Measurements from ENCODE around the gene UNC93B1.

Gene UNC93B1

DNA sequence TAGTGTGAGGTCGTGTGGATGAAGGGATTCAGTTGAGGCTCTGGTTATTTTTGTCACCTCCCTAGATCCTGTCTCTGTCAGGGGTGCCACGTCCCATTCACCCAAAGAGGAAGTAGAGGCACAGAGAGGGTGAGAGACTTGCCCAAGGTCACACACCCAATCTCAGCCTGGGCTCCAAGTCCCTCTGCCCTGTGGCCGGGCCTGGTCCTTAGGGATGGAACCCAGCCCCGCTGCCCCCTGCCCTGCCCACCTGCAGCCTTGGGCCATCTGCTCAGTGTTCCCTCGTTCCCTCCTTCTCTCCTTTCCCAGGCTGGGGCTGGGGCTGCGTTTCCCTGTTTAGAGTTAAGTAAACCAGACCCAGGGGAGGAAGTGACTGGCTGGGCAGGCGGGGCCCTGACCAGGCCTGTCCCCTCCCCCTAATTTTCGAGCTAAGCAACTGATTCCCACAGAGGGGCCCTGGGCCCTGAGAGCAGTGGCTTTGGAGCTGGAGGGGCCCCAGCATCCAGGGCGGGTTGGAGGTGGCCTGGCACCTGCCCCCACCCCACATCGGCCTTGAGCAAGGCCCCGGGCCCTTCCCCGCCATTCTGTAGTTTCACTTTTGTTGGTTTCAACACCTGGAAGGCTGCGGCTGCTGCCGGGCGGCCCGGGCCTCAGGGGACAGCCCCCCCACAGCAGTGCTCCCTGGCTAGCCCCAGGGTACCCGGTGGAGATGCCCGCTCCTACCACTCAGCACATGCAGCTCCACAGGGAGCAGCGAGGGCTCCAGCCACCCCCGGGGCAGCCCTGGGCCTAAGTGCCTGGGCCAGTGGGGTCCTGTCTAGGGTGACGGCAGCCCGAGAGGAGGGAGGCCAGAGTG is 36.4 kb upstream of the UNC93B1 start:
- DNase-seq (ENCODE audit: low spot score) = no peak

DNA sequence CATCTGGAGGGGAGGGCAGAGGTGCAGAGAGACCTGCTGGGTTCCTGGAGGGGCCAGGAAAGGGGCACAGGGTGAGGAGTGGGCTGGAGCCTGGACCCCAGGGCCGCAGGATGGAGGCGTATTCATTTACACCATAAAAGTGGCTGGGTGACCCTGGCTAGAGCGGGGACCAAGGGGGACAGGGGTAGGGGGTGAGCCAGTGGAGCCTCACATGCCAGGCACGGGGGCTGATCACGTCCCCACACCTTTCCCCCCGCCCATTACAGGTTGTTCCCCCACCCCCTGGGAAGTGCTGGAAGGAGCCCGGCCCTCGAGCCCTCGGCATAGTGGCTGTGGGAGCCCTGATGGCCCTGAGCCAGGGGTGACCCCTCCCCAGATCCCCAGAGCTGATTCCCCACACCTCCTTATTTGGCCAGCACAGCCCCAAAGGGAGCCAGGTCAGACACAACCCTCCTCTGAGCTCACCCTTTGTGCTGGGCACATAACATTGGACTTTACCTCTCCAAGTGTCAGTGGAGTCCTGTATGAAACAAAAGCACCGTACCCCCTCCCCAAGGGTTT is 35.7 kb upstream of the UNC93B1 start:
- DNase-seq (ENCODE audit: low spot score) = no peak

DNA sequence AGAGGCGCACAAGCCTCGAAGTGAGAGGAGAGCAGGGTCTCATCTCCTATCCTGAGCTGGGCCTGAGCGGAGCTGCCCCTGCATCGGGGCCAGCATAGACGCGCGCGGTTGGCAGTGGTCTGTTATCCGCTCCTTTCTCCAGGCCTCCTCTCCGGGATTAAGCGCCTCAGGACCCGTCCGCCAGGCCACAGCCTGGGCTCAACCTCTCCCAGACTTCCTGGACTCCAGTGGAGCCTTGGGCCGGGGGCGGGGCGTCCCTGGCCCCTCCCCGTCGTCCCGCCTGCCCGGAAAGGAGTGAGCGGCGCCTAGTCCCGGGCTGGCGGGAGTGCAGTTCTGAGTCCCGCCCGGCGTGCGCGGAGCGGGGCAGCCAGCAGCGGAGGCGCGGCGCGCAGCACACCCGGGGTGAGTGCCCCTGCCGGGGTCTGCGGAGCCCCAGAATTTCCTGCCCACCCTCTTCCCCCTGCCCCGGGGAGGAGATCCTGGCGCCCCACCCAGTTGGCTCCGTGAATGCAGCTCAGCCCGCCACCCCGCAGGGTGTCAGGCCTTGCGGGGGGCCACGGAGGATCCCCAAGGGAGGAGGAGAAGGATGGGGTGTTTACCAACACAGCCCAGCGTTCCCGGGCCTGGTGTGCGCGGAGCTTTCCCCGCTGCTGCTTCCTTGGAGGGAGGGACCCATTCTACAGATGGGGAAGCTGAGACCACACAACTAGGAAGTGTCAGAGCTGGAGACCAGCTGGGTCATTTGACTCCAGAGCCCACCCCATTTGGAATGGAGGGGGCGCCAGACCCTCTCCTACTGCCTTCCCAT is 35.0 kb upstream of the UNC93B1 start, which contains the start of gene TCIRG1:
Gene TCIRG1, plus strand, starts transcription at position 308 of the 808 bp plus-strand sequence. CDS start 2,247 bp downstream, outside the sequence.
- DNase-seq (ENCODE audit: low spot score) = peak; percentile 91

DNA sequence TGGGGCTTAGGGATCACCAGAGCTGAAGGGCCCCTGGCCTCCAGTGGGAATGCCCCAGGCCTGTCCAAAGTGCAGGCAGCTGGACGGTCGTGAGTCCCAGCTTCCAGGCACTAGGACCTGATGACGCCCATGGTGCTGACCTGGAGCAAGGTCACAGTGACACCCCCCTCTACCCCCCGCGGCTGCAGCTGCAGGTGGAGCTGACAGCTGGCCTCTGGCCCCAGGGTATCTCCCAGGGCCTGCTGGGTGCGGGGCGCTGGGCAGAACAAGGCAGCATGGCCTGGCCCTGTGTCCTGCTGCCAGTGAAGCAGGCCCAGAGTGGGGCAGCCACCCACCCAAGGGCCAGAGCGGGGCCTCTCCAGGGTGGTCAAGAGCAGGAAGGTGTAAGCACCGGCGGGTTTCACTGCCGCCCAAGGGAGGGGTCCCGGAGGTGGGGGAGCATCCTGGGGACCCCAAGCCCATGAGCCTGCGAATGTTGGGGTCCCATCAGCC is 34.4 kb upstream of the UNC93B1 start:
- no peak for DNase-seq (ENCODE audit: low spot score)

DNA sequence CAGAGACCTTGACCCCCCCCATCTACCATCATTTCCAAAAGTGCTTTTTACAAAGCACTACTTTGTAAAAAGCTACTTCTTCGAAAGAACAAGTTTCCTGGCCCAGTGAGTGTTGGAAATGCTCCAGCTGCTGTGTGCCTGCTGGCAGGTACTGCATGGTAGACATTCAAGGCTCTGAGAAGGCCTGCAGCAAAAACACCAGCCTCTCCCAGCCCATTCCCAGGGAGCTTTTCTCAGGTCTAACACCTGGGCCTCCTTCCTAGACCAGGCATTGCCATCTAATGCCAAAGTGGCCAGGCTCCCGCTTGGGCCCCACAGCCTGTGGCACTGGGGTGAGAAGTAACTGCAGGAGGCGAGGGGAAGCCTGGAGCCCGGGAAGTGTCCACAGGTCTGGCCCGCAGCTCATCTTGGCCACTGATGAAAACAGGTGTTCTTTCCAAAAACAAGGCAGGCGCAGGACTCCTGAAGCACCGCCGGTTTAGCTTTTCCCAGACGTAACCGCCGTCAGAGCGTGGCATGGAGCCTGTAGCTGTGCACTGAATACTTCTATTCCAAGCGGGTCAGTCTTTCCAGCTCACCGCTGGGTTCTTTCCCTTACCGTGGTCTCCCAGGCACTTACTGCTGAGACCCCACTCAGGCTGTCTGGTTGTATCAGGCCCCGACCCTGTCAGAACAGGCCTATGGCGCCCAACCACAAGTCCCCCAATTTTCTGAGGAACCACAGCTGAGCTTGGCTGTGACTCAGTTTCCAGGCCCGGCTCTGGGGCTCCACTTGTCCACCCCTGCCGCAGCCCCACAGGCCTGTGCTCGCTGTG is 33.7 kb upstream of the UNC93B1 start:
- DNase-seq (ENCODE audit: low spot score) = no peak

DNA sequence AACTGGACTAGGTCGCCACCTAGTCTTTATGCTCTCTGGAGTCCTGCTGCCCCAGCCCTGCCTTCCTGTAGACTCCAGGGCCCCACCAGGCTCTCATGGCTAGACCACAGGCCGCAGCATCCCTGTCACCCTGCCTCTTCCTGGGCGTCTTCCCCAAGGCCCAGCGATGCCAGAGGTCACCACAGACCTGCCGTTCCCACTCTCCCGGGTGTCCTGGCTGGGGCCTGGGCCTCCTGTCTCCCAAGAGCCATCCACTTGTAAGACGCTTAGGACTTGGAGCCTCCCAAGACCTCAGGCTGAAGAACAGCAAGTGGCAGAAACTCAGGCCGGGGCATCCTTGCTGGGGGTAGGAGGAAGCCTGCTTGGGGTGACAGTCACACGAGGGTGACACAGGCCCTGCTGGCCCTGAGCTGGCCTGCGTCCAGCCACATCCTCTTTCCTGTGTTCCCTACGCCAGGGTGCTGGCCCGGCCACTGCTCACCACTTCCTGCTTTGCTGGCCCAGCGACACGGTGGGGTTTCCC is 32.9 kb upstream of the UNC93B1 start:
- DNase-seq (ENCODE audit: low spot score) = no peak

DNA sequence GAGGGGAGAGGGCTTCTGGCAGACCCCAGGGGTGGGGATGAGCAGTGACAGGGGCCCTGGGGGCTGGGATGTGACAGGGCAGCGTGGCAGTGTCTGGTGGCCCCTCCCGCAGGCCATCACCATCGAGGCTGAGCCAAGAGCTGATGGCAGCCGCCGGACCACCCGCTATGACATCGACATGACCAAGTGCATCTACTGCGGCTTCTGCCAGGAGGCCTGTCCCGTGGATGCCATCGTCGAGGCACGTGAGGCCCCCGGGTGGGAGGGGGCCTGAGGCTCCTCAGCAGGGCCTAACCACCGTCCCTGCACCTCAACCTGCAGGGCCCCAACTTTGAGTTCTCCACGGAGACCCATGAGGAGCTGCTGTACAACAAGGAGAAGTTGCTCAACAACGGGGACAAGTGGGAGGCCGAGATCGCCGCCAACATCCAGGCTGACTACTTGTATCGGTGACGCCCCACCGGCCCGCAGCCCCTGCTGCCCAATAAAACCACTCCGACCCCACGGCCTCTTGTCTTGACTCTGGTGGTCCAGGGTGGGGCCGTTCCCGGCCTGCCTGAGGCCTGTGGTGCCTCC is 32.3 kb upstream of the UNC93B1 start:
- no peak for DNase-seq (ENCODE audit: low spot score)

DNA sequence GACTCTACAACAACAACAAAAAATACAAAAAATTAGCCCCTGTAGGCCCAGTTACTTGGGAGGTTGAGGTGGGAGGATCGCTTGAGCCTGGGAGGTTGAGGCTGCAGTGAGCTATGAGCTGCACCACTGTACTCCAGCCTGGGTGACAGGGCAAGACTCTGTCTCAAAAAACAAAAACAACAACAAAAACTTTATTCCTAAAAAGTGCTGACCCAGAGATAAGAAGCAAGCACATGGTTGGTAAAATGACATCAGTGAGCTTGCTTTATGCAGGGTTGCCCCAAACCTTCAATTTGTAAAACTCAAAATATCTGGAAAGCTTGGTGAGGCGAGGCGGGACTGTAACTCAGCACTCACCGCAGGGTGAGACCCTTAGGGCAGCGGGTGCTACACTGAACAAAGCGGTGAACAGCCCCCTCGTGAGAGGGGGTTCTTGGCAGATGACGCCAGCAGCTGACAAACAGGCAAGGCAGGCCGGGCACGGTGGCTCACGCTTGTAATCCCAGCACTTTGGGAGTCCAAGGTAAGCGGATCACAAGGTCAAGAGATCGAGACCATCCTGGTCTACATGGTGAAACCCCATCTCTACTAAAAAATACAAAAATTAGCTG is 31.5 kb upstream of the UNC93B1 start:
- DNase-seq (ENCODE audit: low spot score) = no peak

DNA sequence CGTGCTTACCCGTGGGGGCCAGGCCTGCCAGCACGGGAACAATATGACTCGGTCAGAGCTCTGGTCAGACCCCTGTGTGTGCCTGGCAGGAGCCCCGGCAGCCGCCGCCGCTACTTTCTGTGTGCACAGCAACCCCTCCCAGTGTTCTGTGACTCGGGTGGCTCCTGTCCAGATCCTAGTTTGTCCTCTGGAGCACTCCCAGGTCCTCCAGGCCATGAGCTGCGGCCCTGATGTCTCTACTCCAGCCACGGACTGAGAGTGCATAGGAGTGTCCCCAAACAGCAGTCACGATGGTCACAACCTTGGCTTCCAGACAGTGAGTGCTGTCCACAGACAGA is 29.8 kb upstream of the UNC93B1 start:
- no peak for DNase-seq (ENCODE audit: low spot score)

DNA sequence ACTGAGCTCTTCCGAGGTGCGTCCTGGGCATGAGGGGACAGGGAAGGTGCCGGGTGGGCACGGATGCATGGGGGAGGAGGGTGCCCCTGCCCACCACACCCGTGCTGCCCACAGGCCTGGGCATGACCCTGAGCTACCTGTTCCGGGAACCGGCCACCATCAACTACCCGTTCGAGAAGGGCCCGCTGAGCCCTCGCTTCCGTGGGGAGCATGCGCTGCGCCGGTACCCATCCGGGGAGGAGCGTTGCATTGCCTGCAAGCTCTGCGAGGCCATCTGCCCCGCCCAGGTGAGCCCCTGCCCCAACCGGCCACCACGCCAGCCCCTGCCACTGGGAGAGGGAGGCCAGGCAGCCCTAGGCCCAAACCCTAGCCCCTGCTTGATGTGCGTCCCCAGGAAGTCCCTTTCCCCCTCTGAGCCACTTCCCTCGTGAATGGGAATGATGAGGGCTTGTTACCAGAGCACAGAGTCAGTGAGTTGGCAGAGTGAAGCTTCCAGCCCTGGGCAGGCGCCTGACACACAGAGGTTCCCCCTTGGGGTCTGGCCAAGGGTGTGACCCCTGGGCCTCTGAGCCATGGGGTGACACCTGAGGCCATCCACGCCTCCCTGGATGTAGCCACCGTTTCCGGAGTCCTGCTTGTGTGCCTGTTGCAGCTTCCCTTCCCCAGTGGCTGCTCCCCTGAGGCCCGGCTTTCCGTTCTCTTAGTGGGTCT is 29.3 kb upstream of the UNC93B1 start:
- DNase-seq (ENCODE audit: low spot score) = no peak

DNA sequence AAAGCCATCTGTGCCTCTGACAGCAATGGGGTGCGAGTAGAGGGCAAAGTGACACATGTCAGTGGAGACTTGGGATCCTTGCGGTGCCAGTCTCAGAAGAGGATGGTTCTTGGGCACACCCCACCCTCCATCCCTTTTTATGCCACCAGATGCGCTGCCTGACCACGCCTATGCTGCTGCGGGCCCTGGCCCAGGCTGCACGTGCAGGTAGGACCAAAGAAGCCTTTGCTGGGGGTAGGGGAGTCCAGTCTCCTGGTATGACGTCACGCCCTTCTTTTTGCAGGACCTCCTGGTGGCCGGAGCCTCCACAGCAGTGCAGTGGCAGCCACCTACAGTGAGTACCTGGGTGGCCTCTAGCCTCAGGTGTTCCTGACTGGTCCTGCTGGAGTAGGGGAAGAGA is 28.1 kb upstream of the UNC93B1 start:
- no peak for DNase-seq (ENCODE audit: low spot score)

DNA sequence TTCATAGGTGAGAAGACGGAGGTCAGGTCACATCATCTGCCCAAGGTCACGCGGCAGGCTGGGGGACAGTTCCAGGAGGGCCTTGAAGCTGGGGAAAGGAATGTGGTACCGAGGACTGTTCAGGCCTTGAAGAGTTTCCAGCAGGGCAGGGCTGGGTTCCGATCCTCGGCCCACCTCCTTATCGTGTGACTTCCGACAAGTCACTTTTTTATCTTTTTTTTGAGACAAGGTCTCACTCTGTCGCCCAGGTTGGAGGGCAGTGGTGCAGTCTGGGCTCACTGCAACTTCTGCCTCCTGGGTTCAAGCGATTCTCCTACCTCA is 27.2 kb upstream of the UNC93B1 start:
- DNase-seq (ENCODE audit: low spot score) = no peak

DNA sequence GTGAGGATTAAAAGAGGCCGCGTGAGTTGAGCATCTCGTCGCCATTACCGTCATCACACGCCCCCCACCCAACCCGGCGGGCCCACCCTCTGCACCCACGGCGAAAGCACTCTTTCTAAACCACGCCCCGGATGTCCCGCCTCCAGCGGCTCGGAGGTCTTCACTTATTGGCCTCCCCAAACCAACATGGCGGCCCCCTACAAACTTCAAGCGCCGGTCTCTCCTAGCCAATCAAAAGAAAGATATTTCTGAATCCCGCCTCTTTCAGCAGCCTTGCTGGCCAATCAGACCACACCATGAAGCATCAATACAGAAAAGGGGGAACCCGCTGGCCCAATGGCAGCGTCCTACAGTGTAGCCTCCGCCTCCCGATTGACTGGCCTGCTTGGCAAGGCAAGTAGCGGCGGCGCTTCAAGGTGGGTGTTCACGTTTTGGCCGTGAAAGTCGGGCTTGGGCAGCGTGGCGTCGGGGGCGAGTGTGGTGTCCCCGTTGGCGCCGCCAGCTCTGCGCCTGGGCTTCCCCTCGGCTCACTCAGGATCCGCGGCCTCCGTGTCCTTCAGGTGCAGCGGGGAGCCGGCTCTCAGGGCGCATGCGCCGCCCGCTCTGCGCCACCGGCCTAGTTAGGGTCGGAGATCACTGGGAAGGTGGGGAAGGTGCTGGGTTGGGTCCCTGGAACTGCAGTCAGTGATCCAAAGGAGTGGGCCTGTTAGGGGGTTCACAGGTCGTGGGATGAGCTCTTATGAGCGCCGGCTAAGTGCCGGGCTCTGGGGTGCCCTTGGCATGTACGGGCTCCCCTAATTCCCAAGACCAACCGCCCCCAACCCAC is 26.6 kb upstream of the UNC93B1 start, which contains the start of gene NDUFS8:
Gene NDUFS8, plus strand, starts transcription at position 364 of the 826 bp plus-strand sequence. CDS start 1,471 bp downstream, outside the sequence.
- peak; percentile 99 for DNase-seq (ENCODE audit: low spot score)

DNA sequence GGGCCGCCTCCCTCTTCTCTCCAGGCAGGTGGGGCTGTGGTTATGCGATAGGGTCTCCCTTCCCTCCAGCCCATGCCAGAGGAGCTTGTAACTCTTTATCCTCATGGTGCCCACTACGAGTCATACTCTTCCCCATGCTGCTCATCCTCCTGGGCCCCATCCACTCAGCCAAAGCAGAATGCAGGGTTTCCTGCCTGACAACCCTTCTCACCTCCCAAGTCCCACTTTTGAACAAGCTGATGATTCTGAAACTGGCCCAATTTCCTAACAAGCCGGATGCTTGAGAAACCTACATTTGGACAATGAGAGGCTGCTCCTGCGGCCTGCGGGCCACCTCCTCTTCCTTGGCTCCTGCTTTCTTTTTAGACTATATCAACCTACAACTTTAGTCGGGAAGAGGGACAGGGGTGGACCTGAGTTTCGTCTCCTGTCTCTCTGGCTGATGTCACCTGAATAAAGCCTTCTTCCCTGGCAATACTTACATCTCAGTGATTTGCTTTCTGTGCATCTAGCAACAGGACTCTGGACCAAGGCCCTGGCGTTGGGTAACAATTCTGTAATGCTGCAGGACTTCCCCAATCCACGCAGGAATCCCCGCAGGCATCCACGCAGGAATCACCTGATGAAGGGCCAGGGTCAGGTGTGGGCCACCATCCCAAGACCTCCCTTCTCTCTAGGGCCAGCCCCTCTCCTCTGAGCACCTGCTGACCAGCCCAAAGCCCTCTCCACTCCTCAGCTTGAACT is 25.1 kb upstream of the UNC93B1 start:
- no peak for DNase-seq (ENCODE audit: low spot score)

DNA sequence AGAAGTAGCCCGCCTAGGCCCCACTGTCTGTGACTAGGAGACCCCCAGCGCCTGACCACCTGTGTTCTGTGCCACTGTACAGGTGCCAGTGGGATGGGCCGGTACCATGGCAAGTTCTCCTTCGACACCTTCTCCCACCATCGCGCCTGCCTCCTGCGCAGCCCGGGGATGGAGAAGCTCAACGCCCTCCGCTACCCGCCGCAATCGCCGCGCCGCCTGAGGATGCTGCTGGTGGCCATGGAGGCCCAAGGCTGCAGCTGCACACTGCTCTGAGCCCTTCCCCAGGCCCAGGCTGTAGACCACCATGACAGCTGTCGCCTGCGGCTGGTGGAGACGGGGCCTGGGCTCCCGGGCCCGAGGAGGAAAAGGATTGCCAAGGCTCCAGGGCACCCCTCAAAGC is 23.8 kb upstream of the UNC93B1 start:
- DNase-seq (ENCODE audit: low spot score) = no peak

DNA sequence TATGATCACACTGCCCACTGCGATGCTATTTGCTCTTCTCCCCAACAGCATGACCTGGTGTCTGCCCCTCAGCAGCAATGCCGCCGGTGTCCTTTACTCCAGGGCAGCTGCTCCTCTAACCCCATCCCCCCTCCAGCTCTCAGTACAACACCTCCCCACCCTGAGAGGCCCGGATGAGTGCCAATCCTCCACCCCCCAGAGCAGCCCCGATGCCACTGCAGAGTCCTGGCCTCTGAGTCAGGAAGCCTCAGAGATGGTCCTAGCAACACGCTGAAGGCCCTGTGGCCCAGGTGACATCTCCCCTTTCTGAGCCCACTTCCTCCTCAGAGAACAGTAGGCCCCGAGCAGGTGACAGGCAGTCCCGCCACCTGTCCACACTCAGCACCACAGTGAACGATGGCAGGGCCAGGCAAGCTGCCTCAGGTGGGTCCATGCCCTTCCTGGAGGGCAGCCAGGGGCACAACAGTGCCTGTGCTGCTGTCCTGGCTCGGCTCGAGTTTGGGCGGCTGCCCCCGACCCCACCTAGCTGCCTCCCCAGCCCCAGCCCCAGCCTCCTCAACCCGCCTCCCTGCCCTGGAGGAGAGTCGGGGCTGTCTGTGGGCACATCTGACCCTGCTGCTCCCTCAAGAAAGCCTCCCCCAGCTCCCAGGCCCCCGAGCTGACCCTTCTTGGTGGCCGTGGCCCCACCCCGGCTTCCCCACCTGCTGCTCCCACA is 22.7 kb upstream of the UNC93B1 start:
- no peak for DNase-seq (ENCODE audit: low spot score)

DNA sequence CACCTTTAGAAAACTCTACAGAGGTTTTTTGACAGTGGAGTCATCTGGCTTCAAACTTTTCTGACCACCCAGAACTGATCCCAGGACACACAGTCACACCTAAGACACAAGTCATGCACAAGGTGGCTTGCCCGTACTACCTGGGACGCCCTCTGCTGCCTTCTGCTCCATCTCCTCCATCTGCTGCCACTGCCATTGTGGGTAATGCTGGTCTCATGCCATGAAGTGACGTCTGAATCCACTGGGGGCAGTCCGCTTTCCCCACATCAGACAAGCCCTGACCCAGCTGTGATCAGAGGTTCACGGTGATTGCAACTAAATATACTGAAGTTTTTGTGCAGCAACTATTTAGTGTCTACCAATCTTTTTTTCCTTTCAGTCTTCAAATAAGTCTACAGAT is 21.1 kb upstream of the UNC93B1 start:
- DNase-seq (ENCODE audit: low spot score) = no peak

DNA sequence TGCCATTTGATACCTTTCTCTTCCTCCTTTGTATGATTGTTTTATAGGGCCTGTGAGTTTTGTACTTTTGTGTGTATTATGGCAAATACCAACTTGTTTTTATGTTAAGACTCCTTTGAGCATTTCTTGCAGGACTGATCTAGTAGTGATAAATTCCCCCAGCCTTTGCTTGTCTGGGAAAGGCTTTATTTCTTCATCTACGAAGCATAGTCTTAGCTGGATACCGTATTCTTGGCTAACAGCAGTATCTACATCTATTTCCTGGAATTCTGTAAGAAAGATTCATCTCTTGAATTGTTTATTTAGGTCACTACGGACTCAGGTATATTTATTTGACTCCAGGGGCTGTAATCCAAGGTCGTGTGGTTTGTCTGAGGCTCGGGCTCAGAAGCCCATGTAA is 20.6 kb upstream of the UNC93B1 start:
- DNase-seq (ENCODE audit: low spot score) = no peak

All from COLO829 (cell line).